ENCODE results near the gene UPK3A.
A peak's percentile ranks its signal among the peaks of the same experiment; 100 is the strongest.

Gene UPK3A

GRCh38 chr22:45239681-45240051 lies 45.1 kb upstream of the UPK3A start:
- no peak for DNase-seq (ENCODE audit: low spot score)
- TF ChIP-seq, protein P1, sequence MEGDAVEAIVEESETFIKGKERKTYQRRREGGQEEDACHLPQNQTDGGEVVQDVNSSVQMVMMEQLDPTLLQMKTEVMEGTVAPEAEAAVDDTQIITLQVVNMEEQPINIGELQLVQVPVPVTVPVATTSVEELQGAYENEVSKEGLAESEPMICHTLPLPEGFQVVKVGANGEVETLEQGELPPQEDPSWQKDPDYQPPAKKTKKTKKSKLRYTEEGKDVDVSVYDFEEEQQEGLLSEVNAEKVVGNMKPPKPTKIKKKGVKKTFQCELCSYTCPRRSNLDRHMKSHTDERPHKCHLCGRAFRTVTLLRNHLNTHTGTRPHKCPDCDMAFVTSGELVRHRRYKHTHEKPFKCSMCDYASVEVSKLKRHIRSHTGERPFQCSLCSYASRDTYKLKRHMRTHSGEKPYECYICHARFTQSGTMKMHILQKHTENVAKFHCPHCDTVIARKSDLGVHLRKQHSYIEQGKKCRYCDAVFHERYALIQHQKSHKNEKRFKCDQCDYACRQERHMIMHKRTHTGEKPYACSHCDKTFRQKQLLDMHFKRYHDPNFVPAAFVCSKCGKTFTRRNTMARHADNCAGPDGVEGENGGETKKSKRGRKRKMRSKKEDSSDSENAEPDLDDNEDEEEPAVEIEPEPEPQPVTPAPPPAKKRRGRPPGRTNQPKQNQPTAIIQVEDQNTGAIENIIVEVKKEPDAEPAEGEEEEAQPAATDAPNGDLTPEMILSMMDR (IDR thresholded peaks at IDR 0.05; ENCODE audit: extremely low read depth, missing control alignments) = no peak

GRCh38 chr22:45240104-45240809 lies 44.5 kb upstream of the UPK3A start:
- DNase-seq (ENCODE audit: low spot score) = no peak

GRCh38 chr22:45240810-45241631 lies 43.7 kb upstream of the UPK3A start, which contains the start of gene KIAA0930:
Gene KIAA0930, minus strand, starts transcription at chr22:45240894. Its CDS starts 191 bp downstream, at chr22:45240703.
- peak; percentile 98 for DNase-seq (ENCODE audit: low spot score)
- TF ChIP-seq, protein P1 (IDR thresholded peaks at IDR 0.05; ENCODE audit: extremely low read depth, missing control alignments) = no peak

More at GRCh38 chr22:45240104-45240809, 44.5 kb upstream of the UPK3A start:
- TF ChIP-seq, protein P1 (IDR thresholded peaks at IDR 0.05; ENCODE audit: extremely low read depth, missing control alignments) = no peak

DNA sequence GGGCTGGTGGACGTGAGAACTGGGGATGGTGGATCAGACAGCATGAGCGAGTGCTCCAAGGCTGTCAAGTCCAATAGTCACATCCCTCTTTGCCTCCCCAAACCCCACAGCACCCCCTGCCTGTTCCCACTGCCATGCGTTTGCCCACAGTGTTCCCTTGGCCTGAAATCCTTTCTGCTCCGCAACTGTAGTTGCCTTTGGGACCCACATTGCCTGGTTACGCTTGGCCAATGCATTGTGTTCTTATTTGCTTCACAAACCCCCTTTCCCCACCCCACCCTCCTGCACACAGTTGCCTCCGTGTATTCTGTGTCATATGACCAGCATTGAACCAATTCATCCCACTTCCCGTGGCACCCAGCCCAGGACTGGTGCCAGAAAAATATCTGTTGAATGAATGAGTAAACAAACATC lies 42.0 kb upstream of the UPK3A start:
- TF ChIP-seq, protein P1 (IDR thresholded peaks at IDR 0.05; ENCODE audit: extremely low read depth, missing control alignments) = no peak
- no peak for DNase-seq (ENCODE audit: low spot score)

- TF ChIP-seq, protein P1 (IDR thresholded peaks at IDR 0.05; ENCODE audit: extremely low read depth, missing control alignments) = no peak
- DNase-seq (ENCODE audit: low spot score) = no peak
Observed at GRCh38 chr22:45244916-45245315, 39.8 kb upstream of the UPK3A start.

DNA sequence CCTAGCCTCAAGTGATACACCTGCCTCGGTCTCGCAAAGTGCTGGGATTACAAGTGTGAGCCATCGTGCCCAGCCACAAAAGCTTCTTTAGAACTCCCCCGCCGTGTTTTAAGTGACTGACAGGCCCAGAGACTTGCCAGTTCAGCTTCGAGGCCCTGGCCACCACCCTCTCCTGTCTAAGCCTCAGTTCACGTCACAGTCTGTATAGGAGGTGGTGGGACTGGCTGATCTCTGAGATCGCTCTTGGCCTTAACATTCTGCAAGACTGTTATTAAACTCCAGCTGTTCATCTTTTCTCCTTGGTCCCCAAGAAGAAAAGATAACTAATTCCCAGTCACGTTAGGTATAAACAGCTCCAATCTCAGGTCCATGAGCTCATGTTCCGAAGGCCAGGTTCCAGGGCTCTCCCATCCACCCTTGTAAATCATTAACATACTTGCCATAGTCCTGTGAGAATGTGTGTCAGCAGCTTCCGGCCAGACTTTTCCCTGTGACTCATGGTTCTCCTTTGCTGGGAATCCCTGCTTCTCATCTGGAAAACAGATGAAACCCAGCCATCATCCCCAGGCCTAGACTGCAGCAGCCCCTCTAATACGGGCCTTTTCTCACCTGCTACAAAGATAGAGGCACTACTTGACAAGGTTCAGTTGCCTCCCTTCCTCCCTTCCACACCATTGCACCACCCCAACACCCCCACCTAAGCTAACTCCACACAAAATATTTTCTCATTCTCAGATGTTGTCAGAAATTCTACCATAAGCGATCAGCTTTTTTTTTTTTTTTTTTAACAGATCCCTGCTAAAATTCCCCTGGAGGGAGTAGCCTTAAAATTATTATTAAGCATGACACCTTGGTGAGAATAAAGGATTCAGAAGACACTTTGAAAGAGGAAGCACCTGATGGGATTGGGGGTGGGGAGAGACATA lies 38.4 kb upstream of the UPK3A start:
- no peak for DNase-seq (ENCODE audit: low spot score)

More for the DNA sequence above, 38.4 kb upstream of the UPK3A start:
- TF ChIP-seq, protein P1 (IDR thresholded peaks at IDR 0.05; ENCODE audit: extremely low read depth, missing control alignments) = no peak
